Sigmoid colon (tissue), 7 donors: Measurements from ENCODE around the gene ELAC2. TPM values are rescaled to one million over a fixed set of nuclear protein-coding genes. Genes with fewer than 3 reads are reported as not detected.

Source experiments
- DNase-seq: peaks from one replicate; pipeline ENCODE4 v3.0.0-alpha.2; 2019
- H3K27ac ChIP-seq, 4 donors: fragments of 200-600 bp; sonication (generic); one replicate each; pipeline ENCODE4 v1.5.1; 2016 to 2019; ENCODE audit warnings: mild to moderate bottlenecking in 1 of 4
- H3K27me3 ChIP-seq, 3 donors: fragments of 200-600 bp; sonication (generic); one replicate each; pipeline ENCODE4 v1.5.1; 2019; ENCODE audit warnings: mild to moderate bottlenecking in 1 of 3
- H3K36me3 ChIP-seq, 4 donors: fragments of 200-600 bp; sonication (generic); one replicate each; pipeline ENCODE4 v1.5.1; 2016 to 2019
- H3K4me1 ChIP-seq, 4 donors: fragments of 200-600 bp; sonication (generic); one replicate each; pipeline ENCODE4 v1.5.1; 2017 to 2019
- H3K4me3 ChIP-seq, 4 donors: fragments of 200-600 bp; sonication (generic); one replicate each; pipeline ENCODE4 v1.5.1; 2017 to 2019; ENCODE audit warnings: mild to moderate bottlenecking in 2 of 4, moderate library complexity in 1 of 4
- H3K9me3 ChIP-seq, 4 donors: fragments of 200-600 bp in 3 of 4; sonication (generic) in 3 of 4; one replicate each; pipeline versions ENCODE4 v1.5.1 to v1.6.1; 2013 to 2019
- CTCF ChIP-seq, 4 experiments: fragments of 450-650 bp in 3 of 4; fragments of 200-600 bp in 1 of 4; IDR thresholded peaks; one replicate each; pipeline ENCODE4 v1.5.1; 2016 to 2019; ENCODE audit warnings: antibody characterized with exemption in 4 of 4, mild to moderate bottlenecking in 3 of 4, moderate library complexity in 2 of 4
- EP300 ChIP-seq, 4 donors: sonication (generic); formaldehyde crosslinking; IDR thresholded peaks; one replicate each; pipeline ENCODE4 v1.6.1; 2017; ENCODE audit warnings: antibody characterized with exemption in 4 of 4
- POLR2A ChIP-seq, 2 donors: fragments of 450-650 bp; IDR thresholded peaks; one replicate each; pipeline ENCODE4 v1.6.1; 2016; ENCODE audit warnings: antibody characterized with exemption in 2 of 2, mild to moderate bottlenecking in 2 of 2, moderate library complexity in 2 of 2
- POLR2AphosphoS5 ChIP-seq, 4 donors: sonication (generic); formaldehyde crosslinking; IDR thresholded peaks; one replicate each; pipeline ENCODE4 v1.6.1; 2017; ENCODE audit warnings: antibody characterized with exemption in 4 of 4
- WGBS, 2 donors: extraction: QIAGEN DNeasy Blood & Tissue Kit; methylation state at CpG; one replicate each; pipeline ENCODE4 v1.1.7; 2013; 5-methylcytosine and 5-hydroxymethylcytosine counted together
- intact Hi-C: fragments of 100-400 bp; cut with DNase I; formaldehyde crosslinking; loops from one replicate; pipeline ENCODE4 v1.15.1; 2023
- polyA plus RNA-seq, 3 donors: library from polyadenylated mRNA; stranded (reverse); fragments of 200-250 nt; gene quantifications; one replicate each; pipeline ENCODE4 v1.2.3, GENCODE V29; 2013
- total RNA-seq, 4 donors: library from RNA; depleted of rRNA; stranded (reverse); fragments of >200 nt; gene quantifications; one replicate each; pipeline ENCODE4 v1.1.0, GENCODE V29; 2016
- donor health status: healthy with polysubstance abuse.
- donor health status: Bipolar disorder and iron deficiency.
- donor health status: healthy.

Gene ELAC2
- total and polyA plus RNA-seq, 7 donors = 12.7 to 67.0 (median 46.9) TPM

GRCh38 chr17:13005530-13005929 is 12.3 kb downstream of the ELAC2 start:
- intact Hi-C loops = loop anchor here (10.0 kb wide), 1 partner anchor 241 kb away; no protein-coding TSS in a partner anchor
- Histone ChIP-seq H3K27me3 (no peaks in the 10 kb centered on the region), H3K4me1 (peaks cover 0 to 8% (median 2%) of the 10 kb centered on the region in 4 donors), H3K4me3 (no peak overlapping the region), H3K9me3 (no peaks in the 10 kb centered on the region), H3K27ac (no peak overlapping the region), H3K36me3 (peaks cover 21 to 100% (median 55%) of the 10 kb centered on the region in 4 donors)
- 94 to 96% methylated on average over 6 of the region's 6 CpGs for WGBS, 2 donors
- peak; percentile 13 for DNase-seq
- TF ChIP-seq CTCF (IDR thresholded peaks at IDR 0.05) (no peak), POLR2AphosphoS5 (IDR thresholded peaks at IDR 0.05) (no peak), EP300 (IDR thresholded peaks at IDR 0.05) (no peak), POLR2A (IDR thresholded peaks at IDR 0.05) (no peak)

GRCh38 chr17:13004336-13004735 is 13.5 kb downstream of the ELAC2 start:
- intact Hi-C loops = loop anchor here (10.0 kb wide), 1 partner anchor 240 kb away; no protein-coding TSS in a partner anchor
- Histone ChIP-seq H3K4me1 (peaks cover 0 to 8% (median 2%) of the 10 kb centered on the region in 4 donors), H3K27ac (no peak overlapping the region), H3K4me3 (no peak overlapping the region), H3K36me3 (peaks cover 23 to 100% (median 59%) of the 10 kb centered on the region in 4 donors), H3K27me3 (no peaks in the 10 kb centered on the region), H3K9me3 (no peaks in the 10 kb centered on the region)
- TF ChIP-seq CTCF (IDR thresholded peaks at IDR 0.05) (no peak), EP300 (IDR thresholded peaks at IDR 0.05) (no peak), POLR2A (IDR thresholded peaks at IDR 0.05) (no peak), POLR2AphosphoS5 (IDR thresholded peaks at IDR 0.05) (no peak)
- WGBS, 2 donors = 78% methylated on average over 4 of the region's 4 CpGs
- DNase-seq = peak; percentile 3

GRCh38 chr17:13003927-13004326 is 13.9 kb downstream of the ELAC2 start:
- peak; percentile 19 for DNase-seq
- intact Hi-C loops = loop anchor here (1.0 to 10.0 kb wide), 2 partner anchors 239 to 824 kb away; no protein-coding TSS in a partner anchor
- Histone ChIP-seq H3K4me1 (peaks cover 0 to 8% (median 2%) of the 10 kb centered on the region in 4 donors), H3K4me3 (no peak overlapping the region), H3K27ac (no peak overlapping the region), H3K27me3 (no peaks in the 10 kb centered on the region), H3K36me3 (peaks cover 27 to 100% (median 63%) of the 10 kb centered on the region in 4 donors), H3K9me3 (no peaks in the 10 kb centered on the region)
- 92 to 94% methylated on average over 6 of the region's 6 CpGs for WGBS, 2 donors
- TF ChIP-seq EP300 (IDR thresholded peaks at IDR 0.05) (no peak), POLR2A (IDR thresholded peaks at IDR 0.05) (no peak)

- H3K27me3 ChIP-seq = no peaks in the 10 kb centered on the region
- peak; percentile 62 for DNase-seq
- no peak overlapping the region for H3K4me3 ChIP-seq
- intact Hi-C loops = loop anchor here (1.0 to 10.0 kb wide), 2 partner anchors 239 to 823 kb away; no protein-coding TSS in a partner anchor
- no peak overlapping the region for H3K27ac ChIP-seq
- TF ChIP-seq POLR2AphosphoS5 (IDR thresholded peaks at IDR 0.05) = no peak
- TF ChIP-seq CTCF (IDR thresholded peaks at IDR 0.05) = peak in 2 of 4 experiments; percentile 1 to 32
- H3K36me3 ChIP-seq = peaks cover 30 to 100% (median 63%) of the 10 kb centered on the region in 4 donors
- 83 to 88% methylated on average over 9 of the region's 9 CpGs for WGBS, 2 donors
- peaks cover 0 to 8% (median 2%) of the 10 kb centered on the region in 4 donors for H3K4me1 ChIP-seq
- no peaks in the 10 kb centered on the region for H3K9me3 ChIP-seq
Measured at GRCh38 chr17:13003454-13003851, 14.4 kb downstream of the ELAC2 start.

- H3K27me3 ChIP-seq = no peaks in the 10 kb centered on the region
- no peak overlapping the region for H3K4me3 ChIP-seq
- no peaks in the 10 kb centered on the region for H3K9me3 ChIP-seq
- TF ChIP-seq CTCF (IDR thresholded peaks at IDR 0.05) = peak; percentile 69 to 87 (median 76)
- TF ChIP-seq POLR2AphosphoS5 (IDR thresholded peaks at IDR 0.05) = no peak
- H3K27ac ChIP-seq = no peak overlapping the region
- DNase-seq = peak; percentile 86
- intact Hi-C loops = loop anchor here (1.0 to 10.0 kb wide), 2 partner anchors 238 to 823 kb away; no protein-coding TSS in a partner anchor
- peaks cover 0 to 8% (median 2%) of the 10 kb centered on the region in 4 donors for H3K4me1 ChIP-seq
- peaks cover 30 to 100% (median 63%) of the 10 kb centered on the region in 4 donors for H3K36me3 ChIP-seq
- WGBS, 2 donors = 37 to 51% methylated on average over 15 of the region's 15 CpGs
Measured at GRCh38 chr17:13002761-13003453, 14.9 kb downstream of the ELAC2 start.
